Stimulated activated CD8-positive, alpha-beta memory T cell treated with anti-CD3 and anti-CD28 coated beads, Interleukin-7, amount 100 ng/mL, for 4 hours (primary cell): ENCODE measurements around the gene PEX10.
A peak's percentile ranks its signal among the peaks of the same experiment; 100 is the strongest.

Experiments
- DNase-seq, 2 donors: peaks; one replicate each; pipeline ENCODE4 v3.0.0-alpha.2; 2020; ENCODE audit warnings: low read depth in 2 of 2

Gene PEX10

DNA sequence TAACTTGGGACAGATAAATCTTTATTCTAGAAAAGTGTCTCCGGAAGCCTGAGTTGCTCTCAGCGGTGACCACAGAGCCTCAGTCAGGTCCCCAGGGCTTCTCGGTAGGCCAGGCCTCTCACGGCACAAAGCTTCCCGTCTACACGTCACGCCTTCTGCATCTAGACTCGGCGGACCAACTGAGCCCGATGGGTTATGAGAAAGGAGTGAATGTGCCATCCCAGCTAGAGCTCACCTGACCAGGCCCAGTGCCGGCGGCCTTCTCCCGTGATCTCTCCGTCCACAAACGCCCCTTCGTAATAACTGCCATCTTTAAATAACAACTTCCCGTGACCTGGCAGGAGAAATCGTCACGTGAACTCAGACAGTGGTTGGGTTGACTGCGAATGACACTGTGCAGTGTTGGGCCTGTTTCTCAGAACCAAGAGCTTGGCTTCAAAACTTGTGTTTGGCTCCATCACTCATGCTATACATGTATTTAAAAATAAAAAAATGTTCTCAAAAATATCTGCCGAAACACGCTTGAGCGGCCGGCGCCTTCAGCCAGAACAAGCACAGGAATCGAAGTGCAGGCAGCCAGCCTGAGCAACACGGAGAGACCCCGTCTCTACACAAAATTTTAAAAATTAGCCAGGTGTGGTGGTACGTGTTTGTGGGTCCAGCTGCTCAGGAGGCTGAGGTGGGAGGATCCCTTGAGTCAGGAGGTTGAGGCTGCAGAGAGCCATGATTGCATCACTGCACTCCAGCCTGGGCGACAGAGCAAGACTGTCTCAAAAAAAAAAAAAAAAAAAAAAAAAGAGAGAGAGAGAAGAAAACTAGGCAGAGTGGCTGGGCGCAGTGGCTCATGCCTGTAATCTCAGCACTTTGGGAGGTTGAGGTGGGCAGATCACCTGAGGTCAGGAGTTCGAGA, 24.1 kb downstream of the PEX10 start:
- DNase-seq: no peak

GRCh38 chr1:2386636-2387611, 25.4 kb downstream of the PEX10 start:
- DNase-seq: no peak

GRCh38 chr1:2385606-2386280, 26.6 kb downstream of the PEX10 start:
- DNase-seq: no peak

DNA sequence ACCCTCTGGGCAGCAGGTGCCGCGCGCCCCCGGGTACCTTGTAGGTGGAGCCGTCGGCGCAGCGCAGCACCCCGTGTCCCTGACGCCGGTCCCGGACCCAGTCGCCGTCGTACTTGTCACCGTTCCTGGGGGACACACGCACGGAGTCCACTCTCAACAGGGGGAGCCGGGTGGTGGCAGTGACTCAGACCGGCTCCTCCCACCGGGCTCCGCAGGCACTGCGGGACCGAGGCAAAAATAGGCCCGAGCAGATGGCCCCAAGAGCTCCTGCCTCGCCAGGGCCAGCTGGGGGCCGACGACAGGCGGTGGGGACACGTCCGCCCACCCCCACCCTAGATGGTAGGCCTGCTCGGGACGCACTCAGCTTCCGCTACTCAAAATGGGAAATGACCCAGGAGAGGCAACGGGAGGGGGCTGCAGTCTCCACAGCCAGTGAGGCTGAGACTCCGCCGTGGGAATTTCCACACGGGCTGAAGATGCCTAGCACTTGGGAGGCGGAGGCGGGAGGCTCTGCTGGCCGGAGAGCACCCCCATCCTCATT, 27.4 kb downstream of the PEX10 start:
- no peak for DNase-seq

DNA sequence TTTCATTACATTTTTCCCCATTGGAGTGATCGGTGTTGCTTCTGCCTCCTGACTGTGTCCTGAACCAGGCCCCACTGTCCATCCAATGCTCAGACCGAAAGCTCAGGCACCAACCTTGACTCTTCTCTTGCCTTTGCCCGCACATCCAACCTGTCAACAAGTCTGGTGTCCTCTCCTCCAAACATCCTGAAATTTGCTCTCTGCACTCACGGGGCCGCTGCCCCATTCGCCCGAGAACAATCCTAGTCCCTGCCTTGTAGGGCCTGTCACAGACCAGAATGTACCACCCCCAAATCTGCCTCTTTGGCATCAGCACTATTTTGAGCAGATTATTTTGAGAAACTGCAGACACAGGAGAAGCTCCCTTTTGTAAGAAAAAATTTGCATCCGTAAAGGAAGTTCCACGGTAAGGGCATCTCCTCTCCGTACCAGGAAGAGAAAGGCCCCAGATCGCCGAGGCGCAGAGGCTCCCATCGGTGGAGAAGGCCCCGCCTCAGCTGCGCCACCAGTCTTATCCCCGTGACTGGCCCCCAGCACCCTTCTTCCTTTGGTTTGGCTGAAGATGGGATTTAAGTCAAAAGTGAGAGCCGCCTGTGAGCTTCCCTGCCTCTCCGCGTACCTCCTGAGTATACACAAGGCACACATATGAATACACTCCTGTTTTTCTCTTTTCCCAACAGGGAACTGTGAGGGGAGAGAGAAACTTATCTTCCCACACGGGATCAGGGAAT, 28.1 kb downstream of the PEX10 start:
- DNase-seq: no peak

- no peak for DNase-seq
These were observed 28.8 kb downstream of the PEX10 start for GRCh38 chr1:2383576-2383975.

- DNase-seq: no peak
These were observed 29.6 kb downstream of the PEX10 start for GRCh38 chr1:2382621-2383361.

GRCh38 chr1:2381741-2382620, 30.4 kb downstream of the PEX10 start:
- peak; percentile 41 to 60 for DNase-seq

- no peak for DNase-seq
These were observed 31.4 kb downstream of the PEX10 start for GRCh38 chr1:2380816-2381591.

GRCh38 chr1:2379733-2380404, 32.5 kb downstream of the PEX10 start:
- no peak for DNase-seq

DNA sequence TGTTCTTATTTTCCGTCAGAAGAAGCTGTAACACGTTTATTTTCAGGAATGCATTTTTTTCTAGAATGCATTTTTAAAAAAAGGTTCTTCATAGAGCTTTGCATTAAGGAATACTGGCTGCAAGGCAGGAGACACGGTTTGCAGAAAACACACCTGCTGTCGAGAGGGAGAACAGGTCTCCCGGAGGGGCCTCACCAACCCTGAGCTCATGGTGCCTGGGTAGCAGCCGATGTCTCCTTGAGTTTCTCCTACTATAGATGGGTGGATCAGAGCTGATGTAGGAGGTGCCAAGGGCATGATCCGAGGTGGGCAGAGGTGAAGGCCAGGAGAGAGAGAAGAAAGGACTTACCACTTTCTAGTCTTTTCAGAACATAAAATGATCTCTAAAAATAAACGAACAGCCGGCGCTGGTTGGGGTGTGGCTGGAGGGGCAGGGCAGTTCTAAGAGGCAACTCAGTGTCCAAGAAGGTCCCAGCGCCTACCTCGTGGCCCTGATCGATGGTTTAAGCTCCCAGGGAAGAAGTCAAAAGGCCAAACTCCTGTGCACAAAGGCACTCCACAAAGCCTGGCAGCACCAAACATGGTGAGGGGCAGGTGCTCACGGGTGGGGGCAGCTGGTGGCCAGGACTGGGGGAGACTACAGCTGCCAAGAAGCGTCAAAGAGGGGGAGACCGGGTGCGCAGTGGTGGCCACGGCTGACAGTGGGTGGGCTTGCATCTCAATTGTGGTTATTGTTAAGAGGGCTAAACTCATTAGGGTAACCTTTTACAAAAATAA, 33.2 kb downstream of the PEX10 start:
- no peak for DNase-seq

DNA sequence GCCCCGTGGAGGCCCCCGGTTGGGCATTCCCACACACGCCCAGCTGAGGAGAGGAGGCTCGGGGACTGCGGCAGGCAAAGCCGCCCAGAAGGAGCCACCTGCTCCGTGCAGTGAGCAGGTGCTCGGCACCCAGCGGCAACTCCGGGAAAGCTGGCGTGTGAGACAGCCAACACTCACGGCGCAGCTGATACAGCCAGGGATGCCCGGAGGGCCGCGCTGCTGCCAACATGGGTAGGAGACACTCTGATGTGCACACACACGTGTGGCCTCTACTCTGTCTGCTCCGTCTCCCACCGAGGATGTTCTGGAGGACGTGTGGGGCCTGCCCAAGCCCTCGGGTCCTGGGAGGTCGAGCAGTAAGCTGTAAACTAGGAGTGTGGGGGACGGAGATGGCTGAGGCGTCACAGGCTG, 33.9 kb downstream of the PEX10 start:
- DNase-seq: no peak

DNA sequence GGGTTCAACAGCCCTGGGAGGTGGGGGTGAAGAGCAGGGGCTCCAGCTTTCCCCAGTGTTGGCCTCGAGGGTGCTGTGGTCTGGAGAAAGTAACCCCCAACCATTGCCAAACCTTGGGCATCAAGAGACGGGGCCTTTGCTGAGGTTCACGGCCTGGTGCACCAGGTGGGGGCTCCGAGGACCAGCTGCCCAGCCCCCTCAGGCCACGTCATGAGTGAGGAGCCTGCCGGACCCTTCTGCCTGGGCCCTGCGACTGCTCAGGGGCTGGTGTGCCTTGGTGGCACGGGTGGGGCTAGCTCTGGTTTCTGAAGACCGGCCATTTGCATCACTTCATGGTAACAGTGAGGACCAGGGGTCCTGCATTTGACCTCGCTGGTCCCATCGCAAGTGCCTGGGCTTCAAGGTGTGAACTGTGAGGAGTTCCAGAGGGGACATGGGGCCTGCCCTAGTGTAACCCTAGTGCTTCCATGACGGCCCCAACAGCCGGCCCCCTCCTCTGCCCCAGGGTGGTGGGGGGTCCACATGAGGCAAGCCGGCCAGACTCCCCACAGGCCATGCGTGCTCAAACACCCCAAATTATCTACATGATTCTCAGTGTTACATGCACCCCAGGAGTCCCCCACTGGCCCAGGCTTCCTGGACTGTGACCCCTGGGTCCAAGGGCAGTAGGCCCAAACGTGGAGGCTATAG, 34.5 kb downstream of the PEX10 start:
- no peak for DNase-seq

DNA sequence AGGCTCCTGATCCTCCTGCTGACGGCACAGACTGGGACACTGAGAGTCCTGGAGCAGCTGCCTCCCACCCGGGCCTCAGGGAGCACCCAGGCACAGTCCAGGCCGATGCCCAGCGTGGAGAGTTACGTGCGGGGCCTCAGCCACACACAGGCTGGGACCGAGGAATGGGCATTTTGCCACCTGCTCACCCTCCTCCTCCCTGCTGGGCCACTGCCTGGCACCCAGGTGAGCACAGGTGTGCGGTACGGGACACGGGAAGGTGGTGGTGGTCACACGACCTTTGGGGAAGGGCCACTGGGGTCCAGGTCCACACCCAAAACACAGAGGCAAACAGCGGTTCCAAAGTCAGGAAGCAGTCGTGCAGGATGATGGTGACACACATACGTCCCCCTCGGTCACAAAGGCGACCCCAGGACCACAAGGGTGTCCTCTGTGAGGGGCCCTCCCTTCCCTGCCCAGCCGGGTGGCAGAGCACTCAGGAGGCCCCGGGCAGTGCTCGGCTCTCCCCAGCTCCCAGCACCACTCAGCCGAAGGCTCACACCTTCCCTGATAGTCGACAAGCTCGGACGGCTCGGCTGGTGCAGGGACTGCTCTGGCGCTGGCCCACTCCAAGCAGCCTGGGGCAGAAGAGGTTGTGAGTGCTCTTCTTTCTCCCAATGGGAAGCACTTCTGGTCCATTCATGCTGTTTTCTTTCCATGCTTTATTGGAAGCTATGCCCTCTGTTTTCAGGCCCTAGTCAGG, 35.3 kb downstream of the PEX10 start:
- DNase-seq: no peak

GRCh38 chr1:2376261-2376741, 36.1 kb downstream of the PEX10 start:
- no peak for DNase-seq

DNA sequence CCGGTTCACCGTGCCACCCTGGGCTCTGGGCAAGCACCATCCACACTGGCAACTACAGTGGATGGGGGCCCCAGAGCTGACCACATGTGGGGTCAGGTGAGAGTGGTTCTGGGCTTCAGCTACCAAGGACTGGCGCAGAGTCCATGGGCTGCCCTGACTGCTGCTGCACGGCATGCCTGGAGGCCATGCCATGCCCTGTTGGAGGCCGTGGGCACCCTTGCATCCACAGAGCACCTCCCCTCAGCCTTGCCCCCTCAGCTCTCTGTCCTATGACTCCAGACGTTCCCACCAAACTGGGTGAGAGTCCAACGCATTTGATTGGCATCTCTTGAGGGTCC, 36.5 kb downstream of the PEX10 start:
- DNase-seq: no peak
